ENCODE measurements around the gene PTPRK. TPM values are rescaled to one million over a fixed set of nuclear protein-coding genes. Genes with fewer than 3 reads are reported as not detected.

Gene PTPRK
- total and polyA plus RNA-seq, 2 donors = 9.3 to 26.8 TPM

- WGBS = 63% methylated on average over 3 of the region's 3 CpGs
- H3K4me1 ChIP-seq (ENCODE audit: control insufficient read depth in 2 of 2, insufficient read depth in 2 of 2, low read length in 2 of 2) = no peaks in the 10 kb centered on the region
- no peak for DNase-seq (ENCODE audit: low read depth in 6 of 9, low spot score in 9 of 9)
- peaks cover 0 to 2% of the 10 kb centered on the region in 2 donors for H3K36me3 ChIP-seq (ENCODE audit: control insufficient read depth in 2 of 2, insufficient read depth in 2 of 2, low read length in 1 of 2)
- H3K27ac ChIP-seq (ENCODE audit: low read depth in 1 of 2, low read length in 1 of 2) = no peak overlapping the region
- H3K9me3 ChIP-seq (ENCODE audit: control insufficient read depth in 2 of 2, insufficient read depth in 1 of 2, low read length in 1 of 2) = no peaks in the 10 kb centered on the region
- H3K27me3 ChIP-seq (ENCODE audit: control insufficient read depth in 2 of 2, insufficient read depth in 1 of 2, low read length in 1 of 2) = no peaks in the 10 kb centered on the region
- no peak overlapping the region for H3K4me3 ChIP-seq (ENCODE audit: low read length in 2 of 2)
Observed at GRCh38 chr6:128209771-128210170, 310.6 kb downstream of the PTPRK start.

- 77% methylated on average over 5 of the region's 5 CpGs for WGBS
- peaks cover 0 to 2% of the 10 kb centered on the region in 2 donors for H3K36me3 ChIP-seq (ENCODE audit: control insufficient read depth in 2 of 2, insufficient read depth in 2 of 2, low read length in 1 of 2)
- H3K4me3 ChIP-seq (ENCODE audit: low read length in 2 of 2) = no peak overlapping the region
- H3K4me1 ChIP-seq (ENCODE audit: control insufficient read depth in 2 of 2, insufficient read depth in 2 of 2, low read length in 2 of 2) = no peaks in the 10 kb centered on the region
- H3K27ac ChIP-seq (ENCODE audit: low read depth in 1 of 2, low read length in 1 of 2) = no peak overlapping the region
- H3K9me3 ChIP-seq (ENCODE audit: control insufficient read depth in 2 of 2, insufficient read depth in 1 of 2, low read length in 1 of 2) = no peaks in the 10 kb centered on the region
- DNase-seq (ENCODE audit: low read depth in 6 of 9, low spot score in 9 of 9) = no peak
- H3K27me3 ChIP-seq (ENCODE audit: control insufficient read depth in 2 of 2, insufficient read depth in 1 of 2, low read length in 1 of 2) = no peaks in the 10 kb centered on the region
Observed at GRCh38 chr6:128208851-128209580, 311.4 kb downstream of the PTPRK start.

GRCh38 chr6:128208078-128208477 is 312.3 kb downstream of the PTPRK start:
- DNase-seq (ENCODE audit: low read depth in 6 of 9, low spot score in 9 of 9) = no peak
- Histone ChIP-seq H3K27me3 (ENCODE audit: control insufficient read depth in 2 of 2, insufficient read depth in 1 of 2, low read length in 1 of 2) (no peaks in the 10 kb centered on the region), H3K9me3 (ENCODE audit: control insufficient read depth in 2 of 2, insufficient read depth in 1 of 2, low read length in 1 of 2) (no peaks in the 10 kb centered on the region), H3K4me1 (ENCODE audit: control insufficient read depth in 2 of 2, insufficient read depth in 2 of 2, low read length in 2 of 2) (no peaks in the 10 kb centered on the region), H3K27ac (ENCODE audit: low read depth in 1 of 2, low read length in 1 of 2) (no peak overlapping the region), H3K36me3 (ENCODE audit: control insufficient read depth in 2 of 2, insufficient read depth in 2 of 2, low read length in 1 of 2) (peaks cover 0 to 2% of the 10 kb centered on the region in 2 donors), H3K4me3 (ENCODE audit: low read length in 2 of 2) (no peak overlapping the region)

GRCh38 chr6:128206610-128207426 is 313.6 kb downstream of the PTPRK start:
- Histone ChIP-seq H3K27me3 (ENCODE audit: control insufficient read depth in 2 of 2, insufficient read depth in 1 of 2, low read length in 1 of 2) (no peaks in the 10 kb centered on the region), H3K27ac (ENCODE audit: low read depth in 1 of 2, low read length in 1 of 2) (no peak overlapping the region), H3K4me1 (ENCODE audit: control insufficient read depth in 2 of 2, insufficient read depth in 2 of 2, low read length in 2 of 2) (no peaks in the 10 kb centered on the region), H3K9me3 (ENCODE audit: control insufficient read depth in 2 of 2, insufficient read depth in 1 of 2, low read length in 1 of 2) (peaks cover 0 to 3% of the 10 kb centered on the region in 2 donors), H3K4me3 (ENCODE audit: low read length in 2 of 2) (no peak overlapping the region), H3K36me3 (ENCODE audit: control insufficient read depth in 2 of 2, insufficient read depth in 2 of 2, low read length in 1 of 2) (peaks cover 0 to 2% of the 10 kb centered on the region in 2 donors)
- DNase-seq (ENCODE audit: low read depth in 6 of 9, low spot score in 9 of 9) = no peak
- 97% methylated on average over 2 of the region's 2 CpGs for WGBS

- DNase-seq (ENCODE audit: low read depth in 6 of 9, low spot score in 9 of 9) = no peak
- no peaks in the 10 kb centered on the region for H3K4me1 ChIP-seq (ENCODE audit: control insufficient read depth in 2 of 2, insufficient read depth in 2 of 2, low read length in 2 of 2)
- H3K27ac ChIP-seq (ENCODE audit: low read depth in 1 of 2, low read length in 1 of 2) = no peak overlapping the region
- peaks cover 0 to under 1% of the 10 kb centered on the region in 2 donors for H3K36me3 ChIP-seq (ENCODE audit: control insufficient read depth in 2 of 2, insufficient read depth in 2 of 2, low read length in 1 of 2)
- no peaks in the 10 kb centered on the region for H3K27me3 ChIP-seq (ENCODE audit: control insufficient read depth in 2 of 2, insufficient read depth in 1 of 2, low read length in 1 of 2)
- H3K4me3 ChIP-seq (ENCODE audit: low read length in 2 of 2) = no peak overlapping the region
- peaks cover 0 to 3% of the 10 kb centered on the region in 2 donors for H3K9me3 ChIP-seq (ENCODE audit: control insufficient read depth in 2 of 2, insufficient read depth in 1 of 2, low read length in 1 of 2)
- WGBS = 98% methylated on average over 3 of the region's 3 CpGs
Observed at GRCh38 chr6:128204616-128205015, 315.8 kb downstream of the PTPRK start.

- Histone ChIP-seq H3K36me3 (ENCODE audit: control insufficient read depth in 2 of 2, insufficient read depth in 2 of 2, low read length in 1 of 2) (no peaks in the 10 kb centered on the region), H3K27me3 (ENCODE audit: control insufficient read depth in 2 of 2, insufficient read depth in 1 of 2, low read length in 1 of 2) (no peaks in the 10 kb centered on the region), H3K4me3 (ENCODE audit: low read length in 2 of 2) (no peak overlapping the region), H3K9me3 (ENCODE audit: control insufficient read depth in 2 of 2, insufficient read depth in 1 of 2, low read length in 1 of 2) (peaks cover 0 to 3% of the 10 kb centered on the region in 2 donors), H3K4me1 (ENCODE audit: control insufficient read depth in 2 of 2, insufficient read depth in 2 of 2, low read length in 2 of 2) (no peaks in the 10 kb centered on the region), H3K27ac (ENCODE audit: low read depth in 1 of 2, low read length in 1 of 2) (no peak overlapping the region)
- no peak for DNase-seq (ENCODE audit: low read depth in 6 of 9, low spot score in 9 of 9)
- 96% methylated on average over 12 of the region's 12 CpGs for WGBS
Observed at GRCh38 chr6:128202169-128202765, 318.1 kb downstream of the PTPRK start.

GRCh38 chr6:128200789-128201188 is 319.6 kb downstream of the PTPRK start:
- Histone ChIP-seq H3K27ac (ENCODE audit: low read depth in 1 of 2, low read length in 1 of 2) (no peak overlapping the region), H3K9me3 (ENCODE audit: control insufficient read depth in 2 of 2, insufficient read depth in 1 of 2, low read length in 1 of 2) (peaks cover 0 to 3% of the 10 kb centered on the region in 2 donors), H3K36me3 (ENCODE audit: control insufficient read depth in 2 of 2, insufficient read depth in 2 of 2, low read length in 1 of 2) (no peaks in the 10 kb centered on the region), H3K27me3 (ENCODE audit: control insufficient read depth in 2 of 2, insufficient read depth in 1 of 2, low read length in 1 of 2) (no peaks in the 10 kb centered on the region), H3K4me1 (ENCODE audit: control insufficient read depth in 2 of 2, insufficient read depth in 2 of 2, low read length in 2 of 2) (no peaks in the 10 kb centered on the region), H3K4me3 (ENCODE audit: low read length in 2 of 2) (no peak overlapping the region)
- no peak for DNase-seq (ENCODE audit: low read depth in 6 of 9, low spot score in 9 of 9)

- H3K4me1 ChIP-seq (ENCODE audit: control insufficient read depth in 2 of 2, insufficient read depth in 2 of 2, low read length in 2 of 2) = no peaks in the 10 kb centered on the region
- WGBS = 98% methylated on average over 2 of the region's 2 CpGs
- no peak overlapping the region for H3K27ac ChIP-seq (ENCODE audit: low read depth in 1 of 2, low read length in 1 of 2)
- no peaks in the 10 kb centered on the region for H3K36me3 ChIP-seq (ENCODE audit: control insufficient read depth in 2 of 2, insufficient read depth in 2 of 2, low read length in 1 of 2)
- H3K27me3 ChIP-seq (ENCODE audit: control insufficient read depth in 2 of 2, insufficient read depth in 1 of 2, low read length in 1 of 2) = no peaks in the 10 kb centered on the region
- no peak for DNase-seq (ENCODE audit: low read depth in 6 of 9, low spot score in 9 of 9)
- H3K9me3 ChIP-seq (ENCODE audit: control insufficient read depth in 2 of 2, insufficient read depth in 1 of 2, low read length in 1 of 2) = peaks cover 0 to 3% of the 10 kb centered on the region in 2 donors
- H3K4me3 ChIP-seq (ENCODE audit: low read length in 2 of 2) = no peak overlapping the region
Observed at GRCh38 chr6:128199461-128199860, 320.9 kb downstream of the PTPRK start.

GRCh38 chr6:128192972-128193371 is 327.4 kb downstream of the PTPRK start:
- WGBS = 94% methylated on average over 3 of the region's 3 CpGs
- no peaks in the 10 kb centered on the region for H3K27me3 ChIP-seq (ENCODE audit: control insufficient read depth in 2 of 2, insufficient read depth in 1 of 2, low read length in 1 of 2)
- H3K4me3 ChIP-seq (ENCODE audit: low read length in 2 of 2) = no peak overlapping the region
- H3K36me3 ChIP-seq (ENCODE audit: control insufficient read depth in 2 of 2, insufficient read depth in 2 of 2, low read length in 1 of 2) = no peaks in the 10 kb centered on the region
- no peak for DNase-seq (ENCODE audit: low read depth in 6 of 9, low spot score in 9 of 9)
- no peaks in the 10 kb centered on the region for H3K9me3 ChIP-seq (ENCODE audit: control insufficient read depth in 2 of 2, insufficient read depth in 1 of 2, low read length in 1 of 2)
- no peaks in the 10 kb centered on the region for H3K4me1 ChIP-seq (ENCODE audit: control insufficient read depth in 2 of 2, insufficient read depth in 2 of 2, low read length in 2 of 2)
- H3K27ac ChIP-seq (ENCODE audit: low read depth in 1 of 2, low read length in 1 of 2) = no peak overlapping the region

All from thymus (tissue), 11 donors.